DMS 273 (cell line): ENCODE data around the gene ATP8B3.
A peak's percentile ranks its signal among the peaks of the same experiment; 100 is the strongest.

Experiments
- DNase-seq: peaks from one replicate; lab custom pipeline; 2025; ENCODE audit not compliant: unreplicated experiment; lab: John Stamatoyannopoulos, UW

Gene ATP8B3

DNA sequence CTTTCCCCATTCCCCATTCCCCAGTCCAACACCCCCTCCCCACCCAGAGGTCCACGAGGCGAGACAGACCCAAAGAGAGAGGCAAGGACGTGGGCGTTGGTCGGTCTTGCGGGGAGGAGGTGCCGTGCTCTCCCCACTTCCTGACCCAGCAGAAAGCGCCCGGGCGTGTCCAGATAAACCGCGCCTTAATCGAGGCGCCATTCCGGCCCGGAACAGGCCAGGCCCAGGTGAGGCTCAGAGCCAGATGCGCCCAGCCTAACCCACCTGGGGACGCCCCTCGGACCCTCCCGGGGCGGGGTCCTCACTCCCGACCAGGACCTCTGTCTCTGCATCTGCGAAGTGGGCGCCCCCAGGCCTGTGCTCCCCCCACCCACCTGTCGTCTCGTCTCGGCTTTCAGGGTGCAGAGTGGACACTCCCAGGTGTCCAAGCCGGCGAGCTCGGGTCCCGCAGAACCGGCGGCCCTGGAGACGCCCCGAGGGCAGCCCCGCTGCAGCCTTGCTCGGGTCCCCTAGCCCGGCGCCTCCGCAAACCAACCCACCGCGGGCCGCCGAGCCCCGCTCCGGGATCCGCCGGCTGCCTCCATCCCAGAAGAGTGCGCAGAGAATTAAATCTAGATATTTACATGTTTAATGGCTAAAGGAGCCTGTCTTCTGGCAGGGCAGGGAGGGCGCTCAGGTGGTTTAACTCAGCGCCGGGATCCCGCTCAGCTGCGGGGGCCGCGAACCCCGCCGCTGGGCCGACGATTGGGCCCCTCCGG, 63.8 kb downstream of the ATP8B3 start:
- DNase-seq, result peak; percentile 53

DNA sequence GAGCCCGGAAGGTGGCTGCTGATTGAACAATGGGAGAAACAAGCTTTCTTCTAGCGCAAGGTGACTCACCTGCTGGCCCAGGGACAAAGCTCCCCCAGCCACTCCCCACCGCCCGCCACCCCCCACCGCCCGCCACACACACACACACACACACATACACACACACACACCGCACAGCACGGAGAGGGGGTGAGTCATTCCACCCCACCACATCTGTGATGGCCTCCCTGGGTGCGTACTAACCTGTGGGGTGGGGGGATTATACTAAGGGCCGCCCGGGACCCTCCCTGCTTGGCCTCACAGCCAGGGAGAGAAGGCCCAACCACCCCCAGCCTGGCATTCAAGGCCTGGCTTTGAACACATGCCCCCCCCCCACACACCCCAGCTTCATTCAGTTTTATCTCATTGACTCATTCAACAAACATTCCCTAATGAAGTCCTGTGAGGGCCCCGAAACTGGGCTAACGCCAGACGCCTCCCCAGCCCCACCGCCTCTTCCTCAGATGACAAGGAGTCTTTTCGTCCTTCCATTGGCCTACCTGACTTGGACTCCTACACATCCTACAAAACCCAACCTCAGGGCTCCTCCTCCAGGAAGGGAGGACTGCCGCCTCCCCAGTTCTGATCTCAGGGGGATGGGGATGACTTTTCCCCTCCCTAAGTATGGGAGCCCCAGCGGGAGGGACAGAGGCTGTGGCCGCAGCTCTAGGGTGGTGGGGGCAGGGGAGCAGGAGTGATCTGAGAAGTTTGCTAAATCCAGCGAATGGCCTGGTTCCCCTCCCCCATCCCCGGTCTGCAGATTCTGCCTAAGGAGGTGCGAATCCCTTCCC, 64.6 kb downstream of the ATP8B3 start:
- DNase-seq, result no peak

DNA sequence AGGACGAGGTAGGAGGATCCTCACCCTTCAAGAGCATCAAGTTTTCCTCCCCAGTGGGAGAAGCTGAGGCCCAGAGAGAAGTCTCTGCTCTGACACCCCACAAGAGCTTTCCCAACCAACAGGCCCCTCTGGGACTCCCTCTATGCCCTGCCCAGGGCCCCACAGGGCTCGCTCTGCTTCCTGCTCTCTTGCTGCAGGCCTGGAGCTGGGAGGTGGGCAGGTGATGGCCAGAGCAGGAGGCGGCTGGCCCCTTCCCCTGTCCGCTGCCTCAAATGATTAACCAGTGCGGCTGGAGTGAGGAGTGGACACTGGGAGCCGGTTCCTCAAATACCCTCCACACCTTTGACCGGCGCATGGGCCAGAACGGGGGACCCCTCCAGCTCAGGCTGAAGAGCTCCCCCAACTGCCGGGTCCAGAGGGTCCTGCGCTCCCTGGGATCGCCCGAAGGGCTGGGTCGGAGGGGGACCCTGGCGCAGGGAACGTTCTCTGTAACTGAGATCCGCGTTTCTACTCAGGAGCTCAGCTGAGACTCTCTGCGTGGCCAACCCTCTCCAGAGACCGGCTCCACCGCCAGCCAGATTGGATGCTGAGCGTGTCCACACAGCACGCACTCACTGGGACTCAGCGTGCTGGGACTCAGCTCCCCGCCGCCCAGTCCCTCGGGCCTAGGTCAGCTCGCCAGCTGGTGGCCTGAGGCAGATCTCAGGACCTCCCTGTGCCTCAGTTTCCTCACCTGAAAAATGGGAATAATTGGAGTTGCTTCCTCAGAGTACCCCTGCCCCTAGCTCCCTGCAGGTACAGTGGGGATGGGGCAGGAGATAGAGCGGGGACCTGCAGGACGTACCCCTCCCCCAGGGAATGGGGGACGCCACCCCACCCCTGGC, 65.4 kb downstream of the ATP8B3 start:
- DNase-seq, result peak; percentile 72

DNA sequence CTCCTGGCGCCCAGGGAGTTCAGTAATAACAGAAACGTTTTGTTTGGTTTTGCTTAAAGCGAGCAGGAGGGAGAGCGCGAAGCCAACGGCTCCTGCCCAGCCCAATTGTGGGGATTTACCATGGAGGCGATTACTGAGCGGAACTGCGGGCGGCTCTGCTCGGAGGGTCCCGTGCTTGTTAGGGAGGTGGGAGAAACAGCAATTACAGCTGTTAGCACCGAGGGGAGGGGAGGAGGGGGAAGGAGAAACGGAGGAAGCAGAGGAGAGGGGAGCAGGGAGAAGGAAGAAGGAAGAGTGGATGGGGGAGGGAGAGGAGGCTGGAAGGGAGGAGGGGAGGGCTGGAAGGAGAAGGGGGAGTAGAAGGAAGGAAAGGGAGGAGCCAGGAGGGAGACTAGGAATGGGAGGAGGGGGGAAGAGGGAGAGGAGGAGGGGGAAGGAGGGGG, 66.5 kb downstream of the ATP8B3 start:
- peak; percentile 47 for DNase-seq

GRCh38 chr19:1744822-1745563, 67.1 kb downstream of the ATP8B3 start:
- no peak for DNase-seq

GRCh38 chr19:1744133-1744665, 67.9 kb downstream of the ATP8B3 start:
- DNase-seq, result no peak

DNA sequence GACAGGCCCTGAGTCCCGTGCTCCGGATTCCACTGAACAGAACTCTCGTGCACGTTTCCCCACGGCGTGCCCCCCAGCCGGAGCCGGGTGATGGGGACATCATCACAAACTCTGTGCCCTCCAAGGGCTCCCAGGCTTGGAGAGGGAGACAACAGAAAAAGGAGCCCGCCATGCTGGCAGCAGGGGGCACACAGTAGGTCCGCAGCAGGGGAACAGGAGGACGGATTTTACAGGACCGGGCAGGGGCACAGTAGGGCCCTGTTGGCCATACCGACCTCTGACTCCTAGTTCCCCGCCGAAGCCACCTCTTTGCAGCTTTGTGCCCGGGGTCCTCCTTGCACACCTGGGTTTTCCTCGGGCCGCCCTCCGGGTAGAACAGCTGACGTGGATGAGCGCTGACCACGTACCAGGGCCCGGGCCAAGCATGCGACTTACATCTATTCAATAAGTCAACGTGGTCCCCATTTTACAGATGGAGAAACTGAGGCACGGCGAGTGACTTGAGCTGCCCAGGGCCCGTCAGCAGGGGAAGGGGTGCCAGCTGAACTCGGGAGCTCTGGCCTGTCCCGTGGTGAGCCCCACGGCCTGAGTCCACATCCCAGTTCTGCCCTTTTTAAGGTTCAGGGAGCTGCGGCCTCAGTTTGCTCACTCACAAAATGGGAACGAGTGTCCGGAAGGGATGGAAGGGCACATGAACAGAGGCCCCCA, 68.9 kb downstream of the ATP8B3 start:
- DNase-seq, result no peak

GRCh38 chr19:1739960-1740629, 72.0 kb downstream of the ATP8B3 start:
- DNase-seq, result no peak

- DNase-seq, result no peak
Measured at GRCh38 chr19:1736927-1737326, 75.1 kb downstream of the ATP8B3 start.

- DNase-seq, result no peak
Measured at GRCh38 chr19:1736280-1736679, 75.8 kb downstream of the ATP8B3 start.

DNA sequence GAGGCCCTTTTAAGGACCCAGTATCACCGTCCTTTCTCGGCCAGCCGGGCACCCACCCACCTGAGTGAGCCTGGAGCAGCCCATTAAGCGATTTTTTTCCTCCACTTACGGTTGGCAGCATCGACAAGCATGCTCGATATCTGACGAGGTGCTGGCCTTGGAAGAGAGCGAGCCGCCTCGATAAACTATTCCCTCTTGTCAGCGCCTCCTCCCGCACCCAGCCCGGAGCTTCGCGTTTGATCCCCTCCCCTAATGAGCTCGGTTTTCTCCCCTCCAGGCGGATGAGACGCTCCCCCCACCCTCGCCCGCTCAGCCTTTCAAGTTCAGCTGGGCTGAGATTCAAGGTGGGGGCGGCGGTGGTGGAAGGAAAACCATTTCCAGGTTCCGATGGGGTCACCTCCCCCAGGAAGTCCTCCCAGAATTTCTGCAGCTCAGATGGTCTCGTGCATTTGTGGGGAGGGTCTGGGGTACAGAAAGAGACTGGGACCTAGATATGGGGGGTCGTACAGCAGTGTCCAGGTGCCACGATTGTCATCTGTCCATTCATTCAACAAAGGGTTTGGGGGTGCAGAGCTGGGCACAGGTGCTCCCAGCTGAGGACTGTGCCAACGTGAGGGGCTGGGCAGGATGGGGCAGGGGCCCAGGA, 77.6 kb downstream of the ATP8B3 start:
- DNase-seq, result no peak
